Esophagus squamous epithelium (tissue), 4 donors: ENCODE data around the gene CNOT6.
"Not testable (repeated sequence)": the region's sequence is repeated elsewhere in the genome, so short reads cannot be mapped to it uniquely, and the experiment has no call there.

Source experiments
- CTCF ChIP-seq, 6 experiments: fragments of 450-650 bp in 4 of 6; fragments of 200-600 bp in 2 of 6; sonication (generic) in 2 of 6; IDR thresholded peaks; one replicate each; pipeline ENCODE4 v1.5.1; 2016 to 2019; ENCODE audit warnings: antibody characterized with exemption in 6 of 6, mild to moderate bottlenecking in 4 of 6, moderate library complexity in 4 of 6
- POLR2A ChIP-seq, 4 donors: fragments of 450-650 bp; IDR thresholded peaks; one replicate each; pipeline ENCODE4 v1.6.1; 2017; ENCODE audit warnings: antibody characterized with exemption in 4 of 4, mild to moderate bottlenecking in 4 of 4, moderate library complexity in 3 of 4

GRCh38 chr5:180473386-180473785 is 20.8 kb upstream of the CNOT6 start:
- TF ChIP-seq CTCF, POLR2A (IDR thresholded peaks at IDR 0.05): not testable (repeated sequence)
